GM23338 (cell line): Measurements from ENCODE around the gene IL11. TPM values are rescaled to one million over a fixed set of nuclear protein-coding genes. Genes with fewer than 3 reads are reported as not detected.

Source experiments
- ATAC-seq: fragments of 200-7000 bp; cut with Tn5 transposase; 3 replicates; pipeline ENCODE4 v1.9.1; 2020
- DNase-seq: peaks from one replicate; pipeline ENCODE4 v3.0.0-alpha.2; 2015; ENCODE audit warnings: low spot score
- H2AFZ ChIP-seq: fragments of 200-600 bp; sonication (generic); 2 replicates; pipeline ENCODE4 v1.8.0; 2016; ENCODE audit warnings: antibody characterized with exemption, mild to moderate bottlenecking, moderate library complexity
- H3F3A ChIP-seq: fragments of 200-600 bp; sonication (generic); replicated peaks from 2 replicates; pipeline ENCODE4 v1.8.0; 2017; ENCODE audit warnings: antibody characterized with exemption, mixed run types, low read depth
- H3K27ac ChIP-seq: fragments of 200-600 bp; sonication (generic); 2 replicates; pipeline ENCODE4 v1.6.1; 2016; ENCODE audit warnings: low read depth
- H3K27me3 ChIP-seq: fragments of 200-600 bp; sonication (generic); 2 replicates; pipeline ENCODE4 v1.8.0; 2016; ENCODE audit warnings: mild to moderate bottlenecking, mixed run types, moderate library complexity; ENCODE audit not compliant: insufficient read depth
- H3K36me3 ChIP-seq: fragments of 200-600 bp; sonication (generic); 2 replicates; pipeline ENCODE4 v1.8.0; 2016; ENCODE audit warnings: mild to moderate bottlenecking; ENCODE audit not compliant: insufficient read depth
- H3K4me1 ChIP-seq: fragments of 200-600 bp; sonication (generic); 2 replicates; pipeline ENCODE4 v1.8.0; 2016; ENCODE audit warnings: mild to moderate bottlenecking, moderate library complexity; ENCODE audit not compliant: insufficient read depth
- H3K4me2 ChIP-seq: fragments of 200-600 bp; sonication (generic); 2 replicates; pipeline ENCODE4 v1.7.1; 2017; ENCODE audit warnings: mixed run types
- H3K4me3 ChIP-seq: fragments of 200-600 bp; sonication (generic); 2 replicates; pipeline ENCODE4 v1.6.1; 2016; ENCODE audit warnings: mixed run types
- H3K79me2 ChIP-seq: fragments of 200-600 bp; sonication (generic); replicated peaks from 2 replicates; pipeline ENCODE4 v1.8.0; 2017; ENCODE audit warnings: mild to moderate bottlenecking; ENCODE audit not compliant: insufficient read depth
- H3K9me2 ChIP-seq: fragments of 200-600 bp; sonication (generic); 2 replicates; pipeline ENCODE4 v1.8.0; 2017; ENCODE audit not compliant: insufficient read depth
- H4K20me1 ChIP-seq: fragments of 200-600 bp; sonication (generic); replicated peaks from 2 replicates; pipeline ENCODE4 v1.8.0; 2017; ENCODE audit warnings: mild to moderate bottlenecking; ENCODE audit not compliant: insufficient read depth
- H3K27ac Mint-ChIP-seq: 2 replicates; pipeline ENCODE4 v1.8.0; 2020; ENCODE audit warnings: inconsistent platforms, mild to moderate bottlenecking, moderate library complexity, mixed read lengths
- H3K27me3 Mint-ChIP-seq: 3 replicates; pipeline ENCODE4 v1.8.0; 2022; ENCODE audit warnings: low read depth, mild to moderate bottlenecking, moderate library complexity, mixed read lengths, inconsistent platforms; ENCODE audit not compliant: insufficient read depth, poor library complexity
- H3K36me3 Mint-ChIP-seq: 3 replicates; pipeline ENCODE4 v1.8.0; 2021; ENCODE audit warnings: low read depth, mild to moderate bottlenecking, inconsistent platforms, moderate library complexity, mixed read lengths
- H3K4me1 Mint-ChIP-seq: 3 replicates; pipeline ENCODE4 v1.8.0; 2020; ENCODE audit warnings: mild to moderate bottlenecking, inconsistent platforms, mixed read lengths
- H3K4me3 Mint-ChIP-seq: 3 replicates; pipeline ENCODE4 v1.8.0; 2021; ENCODE audit warnings: moderate library complexity, mild to moderate bottlenecking, inconsistent platforms, mixed read lengths
- H3K9me3 Mint-ChIP-seq: 3 replicates; pipeline ENCODE4 v1.8.0; 2020; ENCODE audit warnings: moderate library complexity, mild to moderate bottlenecking, inconsistent platforms, mixed read lengths
- EZH2 ChIP-seq: fragments of 200-600 bp; sonication (generic); IDR thresholded peaks from one replicate; pipeline ENCODE4 v1.8.0; 2017; ENCODE audit warnings: antibody characterized with exemption, mild to moderate bottlenecking, low read depth; ENCODE audit not compliant: unreplicated experiment
- EZH2phosphoT487 ChIP-seq: fragments of 200-600 bp; sonication (generic); IDR thresholded peaks from one replicate; pipeline ENCODE4 v1.8.1; 2018; ENCODE audit warnings: antibody characterized with exemption; ENCODE audit not compliant: unreplicated experiment
- JUNB ChIP-seq: IDR thresholded peaks from one replicate; pipeline ENCODE4 v1.6.1; 2016; ENCODE audit warnings: antibody characterized with exemption; ENCODE audit not compliant: unreplicated experiment
- NANOG ChIP-seq: IDR thresholded peaks from 2 replicates; pipeline ENCODE4 v1.6.1; 2016; ENCODE audit warnings: antibody characterized with exemption, borderline replicate concordance
- POLR2AphosphoS5 ChIP-seq: IDR thresholded peaks from 2 replicates; pipeline ENCODE4 v1.6.1; 2016; ENCODE audit warnings: antibody characterized with exemption, low read depth
- REST ChIP-seq: IDR thresholded peaks from one replicate; pipeline ENCODE4 v1.6.1; 2018; ENCODE audit warnings: antibody characterized with exemption; ENCODE audit not compliant: unreplicated experiment
- STAT1 ChIP-seq: IDR thresholded peaks from one replicate; pipeline ENCODE4 v1.6.1; 2016; ENCODE audit warnings: antibody characterized with exemption; ENCODE audit not compliant: unreplicated experiment
- ZNF114 ChIP-seq: fragments of 250-450 bp; sonication (Bioruptor Pico); IDR thresholded peaks from 2 replicates; pipeline ENCODE4 v1.5.0; 2020; ENCODE audit warnings: mild to moderate bottlenecking, moderate library complexity
- ZNF331 ChIP-seq: fragments of 250-450 bp; sonication (Bioruptor Pico); IDR thresholded peaks from 2 replicates; pipeline ENCODE4 v1.5.0; 2020; ENCODE audit warnings: low read depth, mild to moderate bottlenecking, moderate library complexity
- polyA plus RNA-seq: library from polyadenylated mRNA; unstranded; fragments of >200 nt; fragmentation: Nextera tagmentation; extraction: Ambion mirVana; gene quantifications from 2 replicates; pipeline ENCODE4 v1.2.1, GENCODE V29; 2016
- total RNA-seq: library from RNA; depleted of rRNA; stranded (reverse); fragments of >200 nt; shearing (Covaris generic); gene quantifications from 2 replicates; pipeline ENCODE4 v1.2.3, GENCODE V29; 2014
- TF ChIP-seq, protein P1 (sequence below): IDR thresholded peaks from 2 replicates; pipeline ENCODE4 v1.6.1; 2016; ENCODE audit warnings: antibody characterized with exemption

IL11 gene
- total and polyA plus RNA-seq, 2 experiments from 2014 or later, result 0.58 to 2.2 TPM

GRCh38 chr19:55406091-55406825, 36.0 kb upstream of the IL11 start:
- H3K4me1 Mint-ChIP-seq, result peaks cover 31% of the 10 kb centered on the region
- H3K27ac ChIP-seq, result 0 out of 2 replicates have a peak overlapping the region, but pooled peaks have one; percentile 50
- H3K27me3 Mint-ChIP-seq, result peaks cover 25% of the 10 kb centered on the region
- H4K20me1 ChIP-seq, result peaks cover 57% of the 10 kb centered on the region
- H3K27me3 ChIP-seq, result no peaks in the 10 kb centered on the region
- ATAC-seq (no peak), DNase-seq (no peak)
- H3F3A ChIP-seq, result peaks cover 51% of the 10 kb centered on the region
- peaks cover 8% of the 10 kb centered on the region for H3K9me2 ChIP-seq
- H3K4me1 ChIP-seq, result peaks cover 21% of the 10 kb centered on the region
- H3K4me3 Mint-ChIP-seq, result peak overlapping the region; percentile 91
- TF ChIP-seq STAT1, result no peak
- H3K79me2 ChIP-seq, result peaks cover 44% of the 10 kb centered on the region
- peaks cover 29% of the 10 kb centered on the region for H3K9me3 Mint-ChIP-seq
- H3K36me3 Mint-ChIP-seq, result peaks cover 80% of the 10 kb centered on the region
- peak overlapping the region; percentile 93 for H3K4me2 ChIP-seq
- H3K4me3 ChIP-seq, result peak overlapping the region; percentile 94
- peaks cover 47% of the 10 kb centered on the region for H3K36me3 ChIP-seq
- H3K27ac Mint-ChIP-seq, result peak overlapping the region; percentile 56
- H2AFZ ChIP-seq, result no peak overlapping the region

DNA sequence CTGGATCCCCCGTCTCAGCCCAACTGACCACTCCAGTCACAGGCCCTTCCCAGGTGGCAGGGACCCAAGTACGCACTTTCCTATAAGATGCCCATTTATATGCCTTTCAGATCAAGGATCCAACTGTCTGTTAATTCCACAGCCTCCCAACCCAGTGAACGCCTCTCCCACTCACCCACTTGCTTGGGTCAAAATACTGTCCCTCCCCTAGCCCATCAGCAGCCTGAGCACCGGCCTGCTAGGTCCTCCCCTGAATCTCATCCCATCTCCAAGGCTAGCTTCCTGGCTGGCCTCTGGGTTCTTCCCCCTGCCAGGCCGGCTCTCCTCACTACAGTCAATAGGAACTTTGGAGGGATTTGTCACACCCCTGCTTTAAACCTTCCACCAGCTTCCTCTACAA, 35.4 kb upstream of the IL11 start:
- H3K36me3 ChIP-seq, result peaks cover 48% of the 10 kb centered on the region
- H3K36me3 Mint-ChIP-seq, result peaks cover 86% of the 10 kb centered on the region
- TF ChIP-seq ZNF331 (no peak), STAT1 (no peak), POLR2AphosphoS5 (no peak), ZNF114 (CRISPR knock-in tag) (no peak), REST (no peak), EZH2 (no peak), NANOG (no peak), EZH2phosphoT487 (no peak), JUNB (no peak)
- TF ChIP-seq, protein P1, sequence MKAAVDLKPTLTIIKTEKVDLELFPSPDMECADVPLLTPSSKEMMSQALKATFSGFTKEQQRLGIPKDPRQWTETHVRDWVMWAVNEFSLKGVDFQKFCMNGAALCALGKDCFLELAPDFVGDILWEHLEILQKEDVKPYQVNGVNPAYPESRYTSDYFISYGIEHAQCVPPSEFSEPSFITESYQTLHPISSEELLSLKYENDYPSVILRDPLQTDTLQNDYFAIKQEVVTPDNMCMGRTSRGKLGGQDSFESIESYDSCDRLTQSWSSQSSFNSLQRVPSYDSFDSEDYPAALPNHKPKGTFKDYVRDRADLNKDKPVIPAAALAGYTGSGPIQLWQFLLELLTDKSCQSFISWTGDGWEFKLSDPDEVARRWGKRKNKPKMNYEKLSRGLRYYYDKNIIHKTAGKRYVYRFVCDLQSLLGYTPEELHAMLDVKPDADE, result no peak

More for the DNA sequence above, 35.4 kb upstream of the IL11 start:
- Histone ChIP-seq H2AFZ (no peak overlapping the region), H3K27me3 (no peaks in the 10 kb centered on the region), H3K9me2 (peaks cover 8% of the 10 kb centered on the region), H3K4me1 (peaks cover 21% of the 10 kb centered on the region), H3K79me2 (peaks cover 44% of the 10 kb centered on the region), H3F3A (peaks cover 55% of the 10 kb centered on the region), H3K4me3 (peak overlapping the region; percentile 94), H3K4me2 (peak overlapping the region; percentile 93), H4K20me1 (peaks cover 57% of the 10 kb centered on the region), H3K27ac (peak overlapping the region; percentile 50; the same call in 1 of the 2 replicates)
- Mint-ChIP-seq H3K27ac (0 out of 2 replicates have a peak overlapping the region, but pooled peaks have one; percentile 56), H3K9me3 (peaks cover 28% of the 10 kb centered on the region), H3K4me3 (peak overlapping the region; percentile 91), H3K27me3 (peaks cover 25% of the 10 kb centered on the region), H3K4me1 (peaks cover 31% of the 10 kb centered on the region)
- ATAC-seq, result no peak
- DNase-seq, result no peak
